DOHH2 (cell line): ENCODE data around the gene SRMS.

Experiments used
- H3F3A ChIP-seq: fragments of 200-600 bp; sonication (generic), shearing (Covaris generic); 2 replicates; pipeline ENCODE4 v1.6.0; 2016; ENCODE audit warnings: antibody characterized with exemption, mild to moderate bottlenecking; ENCODE audit not compliant: control insufficient read depth, insufficient read depth
- H3K27ac ChIP-seq: fragments of 200-600 bp; sonication (generic); 2 replicates; pipeline ENCODE4 v1.5.1; 2014; ENCODE audit warnings: low read depth, mild to moderate bottlenecking, low read length, moderate library complexity
- H3K27me3 ChIP-seq: fragments of 200-600 bp; sonication (generic); 2 replicates; pipeline ENCODE4 v1.6.1; 2014; ENCODE audit warnings: mild to moderate bottlenecking, low read length, mixed read lengths; ENCODE audit not compliant: control insufficient read depth
- H3K36me3 ChIP-seq: fragments of 200-600 bp; sonication (generic); 2 replicates; pipeline ENCODE4 v1.6.1; 2014; ENCODE audit warnings: mild to moderate bottlenecking, low read length, moderate library complexity, mixed read lengths; ENCODE audit not compliant: control insufficient read depth
- H3K4me1 ChIP-seq: fragments of 200-600 bp; sonication (generic); 2 replicates; pipeline ENCODE4 v1.6.1; 2014; ENCODE audit warnings: mild to moderate bottlenecking, low read length, mixed read lengths; ENCODE audit not compliant: control insufficient read depth
- H3K4me2 ChIP-seq: fragments of 200-600 bp; sonication (generic); 2 replicates; pipeline ENCODE4 v1.6.0; 2014; ENCODE audit warnings: mild to moderate bottlenecking, low read length, moderate library complexity
- H3K4me3 ChIP-seq: fragments of 200-600 bp; sonication (generic); 2 replicates; pipeline ENCODE4 v1.5.1; 2014; ENCODE audit warnings: mild to moderate bottlenecking, low read length, mixed read lengths
- H3K79me2 ChIP-seq: fragments of 200-600 bp; sonication (generic); 2 replicates; pipeline ENCODE4 v1.6.1; 2014; ENCODE audit warnings: mild to moderate bottlenecking, low read length, mixed read lengths; ENCODE audit not compliant: control insufficient read depth
- H3K9me2 ChIP-seq: fragments of 200-600 bp; sonication (generic); replicated peaks from 2 replicates; pipeline ENCODE4 v1.6.1; 2014; ENCODE audit warnings: mild to moderate bottlenecking, low read length, mixed read lengths; ENCODE audit not compliant: control insufficient read depth
- H3K9me3 ChIP-seq: fragments of 200-600 bp; sonication (generic); 2 replicates; pipeline ENCODE4 v1.6.1; 2014; ENCODE audit warnings: antibody characterized with exemption, low read length, mixed read lengths; ENCODE audit not compliant: control insufficient read depth, insufficient read depth
- H4K20me1 ChIP-seq: fragments of 200-600 bp; sonication (generic); 2 replicates; pipeline ENCODE4 v1.6.0; 2014; ENCODE audit warnings: low read depth, mild to moderate bottlenecking, antibody characterized with exemption, low read length, moderate library complexity; ENCODE audit not compliant: control insufficient read depth, insufficient read depth
- CTCF ChIP-seq: fragments of 200-600 bp; sonication (generic); IDR thresholded peaks from one replicate; pipeline ENCODE4 v1.5.1; 2014; ENCODE audit warnings: antibody characterized with exemption, mild to moderate bottlenecking, low read depth, low read length; ENCODE audit not compliant: poor library complexity, severe bottlenecking
- EZH2phosphoT487 ChIP-seq: fragments of 200-600 bp; sonication (generic); IDR thresholded peaks from 2 replicates; pipeline ENCODE4 v1.6.1; 2017; ENCODE audit warnings: borderline replicate concordance, mild to moderate bottlenecking, antibody characterized with exemption, low read length, moderate library complexity, mixed read lengths

SRMS gene

DNA sequence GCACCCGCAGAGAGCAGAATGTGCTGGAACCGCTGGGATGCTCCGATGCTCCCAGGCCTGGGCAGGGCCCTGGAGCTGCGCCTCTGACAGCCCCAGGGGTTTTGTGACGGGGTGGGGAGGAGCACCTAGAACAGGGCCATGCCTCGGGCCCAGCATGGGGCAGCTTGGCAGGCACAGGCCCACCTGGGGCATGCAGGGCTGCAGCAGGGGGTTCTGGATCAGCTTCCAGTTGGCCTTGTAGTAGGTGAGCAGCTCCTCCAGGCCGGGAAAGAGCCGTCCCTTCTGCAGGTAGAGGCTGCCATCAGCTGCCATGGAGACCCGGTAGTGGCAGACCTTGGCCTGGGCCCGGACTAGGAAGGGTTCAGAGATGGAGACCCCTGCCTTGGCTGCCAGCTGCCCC is 4.4 kb downstream of the SRMS start:
- peaks cover 19% of the 10 kb centered on the region for H3K4me1 ChIP-seq
- H3K4me2 ChIP-seq = no peak overlapping the region
- H3K9me3 ChIP-seq = no peaks in the 10 kb centered on the region
- H3F3A ChIP-seq = no peaks in the 10 kb centered on the region
- H3K79me2 ChIP-seq = no peaks in the 10 kb centered on the region
- peaks cover 2% of the 10 kb centered on the region; the same call in 1 of the 2 replicates for H4K20me1 ChIP-seq
- H3K36me3 ChIP-seq = no peaks in the 10 kb centered on the region
- TF ChIP-seq EZH2phosphoT487 = no peak
- TF ChIP-seq CTCF = no peak
- peaks cover 36% of the 10 kb centered on the region for H3K27me3 ChIP-seq
- no peaks in the 10 kb centered on the region for H3K9me2 ChIP-seq
- H3K27ac ChIP-seq = no peak overlapping the region
- H3K4me3 ChIP-seq = no peak overlapping the region

- peaks cover 21% of the 10 kb centered on the region for H3K4me1 ChIP-seq
- no peaks in the 10 kb centered on the region for H3K9me3 ChIP-seq
- TF ChIP-seq CTCF = no peak
- TF ChIP-seq EZH2phosphoT487 = no peak
- H3F3A ChIP-seq = no peaks in the 10 kb centered on the region
- H3K4me3 ChIP-seq = no peak overlapping the region
- H3K27me3 ChIP-seq = peaks cover 33% of the 10 kb centered on the region
- H3K27ac ChIP-seq = no peak overlapping the region
- no peaks in the 10 kb centered on the region for H3K79me2 ChIP-seq
- H3K4me2 ChIP-seq = no peak overlapping the region
- no peaks in the 10 kb centered on the region for H3K36me3 ChIP-seq
- no peaks in the 10 kb centered on the region for H4K20me1 ChIP-seq
- H3K9me2 ChIP-seq = no peaks in the 10 kb centered on the region
Observed at GRCh38 chr20:63542696-63543095, 4.9 kb downstream of the SRMS start.

- H3K9me2 ChIP-seq = no peaks in the 10 kb centered on the region
- H3K4me2 ChIP-seq = no peak overlapping the region
- no peaks in the 10 kb centered on the region for H3F3A ChIP-seq
- H3K4me1 ChIP-seq = peaks cover 27% of the 10 kb centered on the region
- H3K36me3 ChIP-seq = no peaks in the 10 kb centered on the region
- no peaks in the 10 kb centered on the region for H3K9me3 ChIP-seq
- H3K27ac ChIP-seq = no peak overlapping the region
- no peak overlapping the region for H3K4me3 ChIP-seq
- TF ChIP-seq EZH2phosphoT487 (no peak), CTCF (no peak)
- H3K79me2 ChIP-seq = no peaks in the 10 kb centered on the region
- H3K27me3 ChIP-seq = peaks cover 33% of the 10 kb centered on the region
- no peaks in the 10 kb centered on the region for H4K20me1 ChIP-seq
Observed at GRCh38 chr20:63542031-63542559, 5.5 kb downstream of the SRMS start.
